HG03139 (cell line): ENCODE results near the gene SCAF1.

ENCODE experiments used
- ATAC-seq: cut with Tn5 transposase; IDR thresholded peaks from one replicate; pipeline ENCODE4 v1.9.1; 2021; ENCODE audit not compliant: unreplicated experiment

SCAF1 gene

GRCh38 chr19:49642492-49643035 lies 555 bp downstream of the SCAF1 start:
- ATAC-seq, result no peak

- no peak for ATAC-seq
Measured at GRCh38 chr19:49643466-49643865, 1.5 kb downstream of the SCAF1 start.

GRCh38 chr19:49645592-49645991 lies 3.6 kb downstream of the SCAF1 start:
- no peak for ATAC-seq

GRCh38 chr19:49645995-49646394 lies 4.0 kb downstream of the SCAF1 start:
- no peak for ATAC-seq

GRCh38 chr19:49646586-49646985 lies 4.6 kb downstream of the SCAF1 start:
- ATAC-seq, result no peak

GRCh38 chr19:49651029-49651819 lies 9.2 kb downstream of the SCAF1 start:
- ATAC-seq, result no peak

GRCh38 chr19:49651820-49652550 lies 10.0 kb downstream of the SCAF1 start:
- ATAC-seq, result no peak

GRCh38 chr19:49652551-49653465 lies 10.8 kb downstream of the SCAF1 start:
- ATAC-seq, result no peak

GRCh38 chr19:49653466-49653806 lies 11.4 kb downstream of the SCAF1 start:
- no peak for ATAC-seq

- no peak for ATAC-seq
Measured at GRCh38 chr19:49654581-49654980, 12.6 kb downstream of the SCAF1 start.

- ATAC-seq, result no peak
Measured at GRCh38 chr19:49655570-49656455, 13.8 kb downstream of the SCAF1 start.

- no peak for ATAC-seq
Measured at GRCh38 chr19:49656456-49657109, 14.6 kb downstream of the SCAF1 start.

- ATAC-seq, result no peak
Measured at GRCh38 chr19:49657493-49658138, 15.6 kb downstream of the SCAF1 start.

- no peak for ATAC-seq
Measured at GRCh38 chr19:49658139-49658517, 16.1 kb downstream of the SCAF1 start.

GRCh38 chr19:49658566-49659442 lies 16.8 kb downstream of the SCAF1 start:
- ATAC-seq, result no peak

GRCh38 chr19:49660338-49660961 lies 18.4 kb downstream of the SCAF1 start:
- ATAC-seq, result no peak

- ATAC-seq, result no peak
Measured at GRCh38 chr19:49662011-49662410, 20.0 kb downstream of the SCAF1 start.

GRCh38 chr19:49663224-49663623 lies 21.2 kb downstream of the SCAF1 start:
- no peak for ATAC-seq
